Measurements from ENCODE around the gene ELOVL1. TPM values are rescaled to one million over a fixed set of nuclear protein-coding genes. Genes with fewer than 3 reads are reported as not detected.

The ELOVL1 gene
- total and polyA plus RNA-seq, 12 donors, result 24.9 to 242 (median 67.2) TPM

- WGBS, 4 donors, result 77 to 98% (median 94%) methylated on average over 1 of the region's 1 CpG
- no peaks in the 10 kb centered on the region for H3K27me3 ChIP-seq
- H3K36me3 ChIP-seq (replicated peaks in 1 of 2), result no peaks in the 10 kb centered on the region
- TF ChIP-seq POLR2A (IDR thresholded peaks at IDR 0.05) (no peak), CTCF (IDR thresholded peaks at IDR 0.05) (no peak)
- no peak for DNase-seq
- peaks cover 0 to 9% of the 10 kb centered on the region in 2 donors for H3K4me1 ChIP-seq (replicated peaks in 1 of 2)
- intact Hi-C loops (cut with DNase I), result no loop called here
- no peaks in the 10 kb centered on the region for H3K9me3 ChIP-seq (replicated peaks in 1 of 3)
- H3K27ac ChIP-seq, result no peak overlapping the region
- H3K4me3 ChIP-seq, result no peak overlapping the region
Observed at GRCh38 chr1:43327549-43328292, 40.1 kb downstream of the ELOVL1 start.

GRCh38 chr1:43325381-43325780, 42.4 kb downstream of the ELOVL1 start:
- DNase-seq, result no peak
- Histone ChIP-seq H3K27ac (no peak overlapping the region), H3K9me3 (replicated peaks in 1 of 3) (no peaks in the 10 kb centered on the region), H3K36me3 (replicated peaks in 1 of 2) (no peaks in the 10 kb centered on the region), H3K4me3 (no peak overlapping the region), H3K27me3 (no peaks in the 10 kb centered on the region), H3K4me1 (replicated peaks in 1 of 2) (peaks cover 0 to 11% of the 10 kb centered on the region in 2 donors)
- intact Hi-C loops (cut with DNase I), result no loop called here
- TF ChIP-seq POLR2A (IDR thresholded peaks at IDR 0.05) (no peak), CTCF (IDR thresholded peaks at IDR 0.05) (no peak)

- no peaks in the 10 kb centered on the region for H3K27me3 ChIP-seq
- WGBS, 4 donors, result 86 to 94% (median 92%) methylated on average over 1 of the region's 1 CpG
- no peak overlapping the region for H3K27ac ChIP-seq
- TF ChIP-seq CTCF (IDR thresholded peaks at IDR 0.05), result no peak
- no peak for TF ChIP-seq POLR2A (IDR thresholded peaks at IDR 0.05)
- H3K9me3 ChIP-seq (replicated peaks in 1 of 3), result no peaks in the 10 kb centered on the region
- peaks cover 0 to 6% of the 10 kb centered on the region in 2 donors for H3K4me1 ChIP-seq (replicated peaks in 1 of 2)
- intact Hi-C loops (cut with DNase I), result no loop called here
- no peak for DNase-seq
- H3K4me3 ChIP-seq, result no peak overlapping the region
- H3K36me3 ChIP-seq (replicated peaks in 1 of 2), result no peaks in the 10 kb centered on the region
Observed at GRCh38 chr1:43324810-43325209, 43.0 kb downstream of the ELOVL1 start.

- 91 to 97% (median 94%) methylated on average over 4 to 5 of the region's 5 CpGs for WGBS, 4 donors
- H3K36me3 ChIP-seq (replicated peaks in 1 of 2), result no peaks in the 10 kb centered on the region
Observed at GRCh38 chr1:43322506-43322905, 45.3 kb downstream of the ELOVL1 start.

More at GRCh38 chr1:43322506-43322905, 45.3 kb downstream of the ELOVL1 start:
- no peak overlapping the region for H3K4me3 ChIP-seq
- intact Hi-C loops (cut with DNase I), result no loop called here
- H3K27ac ChIP-seq, result no peak overlapping the region
- no peak for DNase-seq
- H3K9me3 ChIP-seq (replicated peaks in 1 of 3), result no peaks in the 10 kb centered on the region
- peaks cover 0 to 6% of the 10 kb centered on the region in 2 donors for H3K4me1 ChIP-seq (replicated peaks in 1 of 2)
- no peaks in the 10 kb centered on the region for H3K27me3 ChIP-seq
- TF ChIP-seq CTCF (IDR thresholded peaks at IDR 0.05) (no peak), POLR2A (IDR thresholded peaks at IDR 0.05) (no peak)
